HEK293T (cell line): Measurements from ENCODE around the gene XPNPEP2.

Experiments
- CTCF ChIA-PET: fragments of 350-600 bp; formaldehyde crosslinking; extraction: SDS; loops from one replicate; lab custom pipeline; 2021; ENCODE audit warnings: antibody characterized with exemption, inconsistent platforms; lab: Yijun Ruan, JAX
- POLR2A ChIA-PET: fragments of 350-600 bp; formaldehyde crosslinking; extraction: SDS; loops from one replicate; lab custom pipeline; 2020; ENCODE audit warnings: antibody characterized with exemption, inconsistent platforms; lab: Yijun Ruan, JAX
- DNase-seq: peaks from one replicate; pipeline ENCODE4 v3.0.0; 2012; ENCODE audit warnings: mixed read lengths; ENCODE audit errors: extremely low spot score
- ARNT ChIP-seq: fragments of 450-650 bp; IDR thresholded peaks from 2 replicates; pipeline ENCODE4 v1.6.1; 2017; ENCODE audit warnings: mild to moderate bottlenecking
- BHLHE40 ChIP-seq: fragments of 450-650 bp; IDR thresholded peaks from 2 replicates; pipeline ENCODE4 v1.6.1; 2016; ENCODE audit warnings: mild to moderate bottlenecking, moderate library complexity, borderline replicate concordance
- CTBP1 ChIP-seq: fragments of 450-650 bp; IDR thresholded peaks from 2 replicates; pipeline ENCODE4 v1.6.1; 2016; ENCODE audit warnings: borderline replicate concordance
- ELF4 ChIP-seq: fragments of 450-650 bp; IDR thresholded peaks from 2 replicates; pipeline ENCODE4 v1.6.1; 2017; ENCODE audit warnings: antibody characterized with exemption
- FOXA1 ChIP-seq: fragments of 450-650 bp; IDR thresholded peaks from 2 replicates; pipeline ENCODE4 v1.6.1; 2016; ENCODE audit warnings: mild to moderate bottlenecking
- FOXK2 ChIP-seq: fragments of 450-650 bp; IDR thresholded peaks from 2 replicates; pipeline ENCODE4 v1.6.1; 2016; ENCODE audit warnings: mild to moderate bottlenecking
- FOXM1 ChIP-seq: fragments of 450-650 bp; IDR thresholded peaks from 2 replicates; pipeline ENCODE4 v1.6.1; 2017; ENCODE audit warnings: mild to moderate bottlenecking, borderline replicate concordance
- HDGF ChIP-seq: fragments of 450-650 bp; IDR thresholded peaks from 2 replicates; pipeline ENCODE4 v1.6.1; 2017; ENCODE audit warnings: antibody characterized with exemption, borderline replicate concordance
- L3MBTL2 ChIP-seq: fragments of 450-650 bp; conservative IDR thresholded peaks from 2 replicates; pipeline ENCODE4 v1.6.1; 2016; ENCODE audit warnings: mild to moderate bottlenecking
- LEF1 ChIP-seq: fragments of 450-650 bp; IDR thresholded peaks from 2 replicates; pipeline ENCODE4 v1.6.1; 2017; ENCODE audit warnings: mild to moderate bottlenecking, borderline replicate concordance
- NFRKB ChIP-seq: fragments of 450-650 bp; IDR thresholded peaks from 2 replicates; pipeline ENCODE4 v1.6.1; 2016; ENCODE audit warnings: mild to moderate bottlenecking, moderate library complexity
- PKNOX1 ChIP-seq: fragments of 450-650 bp; IDR thresholded peaks from 2 replicates; pipeline ENCODE4 v1.6.1; 2016
- SP1 ChIP-seq: fragments of 450-650 bp; IDR thresholded peaks from 2 replicates; pipeline ENCODE4 v1.6.1; 2017
- SUZ12 ChIP-seq: fragments of 450-650 bp; IDR thresholded peaks from 2 replicates; pipeline ENCODE4 v1.6.1; 2016; ENCODE audit warnings: mild to moderate bottlenecking
- TARDBP ChIP-seq: fragments of 450-650 bp; IDR thresholded peaks from 2 replicates; pipeline ENCODE4 v1.6.1; 2016
- ZNF384 ChIP-seq: fragments of 450-650 bp; IDR thresholded peaks from 2 replicates; pipeline ENCODE4 v1.6.1; 2016

XPNPEP2 gene

GRCh38 chrX:129746557-129747470 lies 8.0 kb downstream of the XPNPEP2 start:
- ChIA-PET CTCF (interaction anchor here (0.9 to 1.0 kb wide), 2 partner anchors 130 to 138 kb away, joined by 3 read pairs; no protein-coding TSS in a partner anchor), POLR2A (no interaction called here)
- no peak for TF ChIP-seq NFRKB
- no peak for TF ChIP-seq FOXM1
- no peak for TF ChIP-seq FOXK2
- TF ChIP-seq CTBP1: no peak
- TF ChIP-seq ELF4: no peak
- no peak for DNase-seq

GRCh38 chrX:129747533-129747932 lies 8.8 kb downstream of the XPNPEP2 start:
- ChIA-PET CTCF (interaction anchor here (0.9 kb wide), 1 partner anchor 131 kb away, joined by 3 read pairs; no protein-coding TSS in a partner anchor), POLR2A (no interaction called here)
- no peak for DNase-seq
- TF ChIP-seq ELF4 (no peak), ZNF384 (no peak), BHLHE40 (no peak), NFRKB (no peak), CTBP1 (no peak), FOXM1 (no peak), FOXK2 (no peak), TARDBP (no peak)

GRCh38 chrX:129748305-129748704 lies 9.5 kb downstream of the XPNPEP2 start:
- DNase-seq: no peak
- ChIA-PET POLR2A (no interaction called here), CTCF (no interaction called here)
- TF ChIP-seq ARNT: no peak
- no peak for TF ChIP-seq FOXA1
- TF ChIP-seq L3MBTL2: no peak
- TF ChIP-seq HDGF: no peak
- no peak for TF ChIP-seq NFRKB
- TF ChIP-seq LEF1: no peak
- TF ChIP-seq SP1: no peak
- no peak for TF ChIP-seq BHLHE40
- no peak for TF ChIP-seq FOXM1
- TF ChIP-seq TARDBP: no peak

GRCh38 chrX:129749069-129749468 lies 10.3 kb downstream of the XPNPEP2 start:
- TF ChIP-seq L3MBTL2 (no peak), LEF1 (no peak), SUZ12 (no peak), TARDBP (no peak), ARNT (no peak)
- DNase-seq: no peak
- ChIA-PET POLR2A (no interaction called here), CTCF (no interaction called here)

GRCh38 chrX:129750971-129751370 lies 12.2 kb downstream of the XPNPEP2 start:
- CTCF ChIA-PET: no interaction called here
- TF ChIP-seq ARNT (no peak), CTBP1 (no peak), PKNOX1 (no peak), HDGF (no peak), TARDBP (no peak), SP1 (no peak), L3MBTL2 (no peak), SUZ12 (no peak), FOXA1 (no peak)
- POLR2A ChIA-PET: no interaction called here
- no peak for DNase-seq

- CTCF ChIA-PET: interaction anchor here (0.6 to 1.8 kb wide), 4 partner anchors 37 to 148 kb away, joined by 3 to 4 read pairs (median 3); no protein-coding TSS in a partner anchor
- no peak for TF ChIP-seq TARDBP
- TF ChIP-seq ELF4: no peak
- TF ChIP-seq FOXK2: no peak
- no peak for TF ChIP-seq CTBP1
- no peak for TF ChIP-seq L3MBTL2
- no peak for TF ChIP-seq ARNT
- TF ChIP-seq FOXA1: no peak
- peak; percentile 63 for DNase-seq
- POLR2A ChIA-PET: no interaction called here
Measured at GRCh38 chrX:129754056-129755024, 15.6 kb downstream of the XPNPEP2 start.
